ENCODE results near the gene PLAAT5. TPM values are rescaled to one million over a fixed set of nuclear protein-coding genes. Genes with fewer than 3 reads are reported as not detected.
A peak's percentile ranks its signal among the peaks of the same experiment; 100 is the strongest.

Gene PLAAT5
- total RNA-seq, 2 donors from 2014 or later = 0.11 TPM; not detected in 1

- Mint-ChIP-seq H3K27ac (no peak overlapping the region), H3K9me3 (no peaks in the 10 kb centered on the region), H3K27me3 (peaks cover 4% of the 10 kb centered on the region), H3K4me1 (peaks cover 20% of the 10 kb centered on the region), H3K36me3 (ENCODE audit: low read depth) (no peaks in the 10 kb centered on the region), H3K4me3 (no peak overlapping the region)
- ATAC-seq (replicated peaks) = no peak
Measured at GRCh38 chr11:63527667-63528066, 36.7 kb upstream of the PLAAT5 start.

GRCh38 chr11:63523151-63523550 is 32.2 kb upstream of the PLAAT5 start:
- peaks cover 5% of the 10 kb centered on the region for H3K4me1 Mint-ChIP-seq
- no peak for ATAC-seq (replicated peaks)
- H3K27ac Mint-ChIP-seq = no peak overlapping the region
- H3K36me3 Mint-ChIP-seq (ENCODE audit: low read depth) = no peaks in the 10 kb centered on the region
- no peak overlapping the region for H3K4me3 Mint-ChIP-seq
- peaks cover 4% of the 10 kb centered on the region for H3K27me3 Mint-ChIP-seq
- H3K9me3 Mint-ChIP-seq = no peaks in the 10 kb centered on the region

DNA sequence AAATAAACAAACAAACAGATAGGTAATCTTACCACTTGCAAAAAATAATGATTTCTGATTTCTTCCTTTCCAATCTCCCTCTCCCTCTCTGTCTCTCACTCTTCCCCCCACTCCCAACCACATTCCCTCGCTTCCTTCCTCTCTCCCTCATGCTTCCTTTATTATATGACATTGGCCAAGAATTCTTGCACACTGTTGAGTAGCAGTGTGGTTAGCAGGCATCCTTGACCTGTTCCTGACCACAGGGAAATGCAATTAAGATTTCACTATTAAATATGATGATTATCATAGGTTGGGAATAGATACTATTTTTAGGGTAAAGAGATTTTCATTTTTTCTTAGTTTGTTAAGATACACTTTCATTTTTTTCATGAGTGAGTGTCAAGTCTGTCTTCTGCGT is 30.9 kb upstream of the PLAAT5 start:
- no peak overlapping the region for H3K4me3 Mint-ChIP-seq
- H3K4me1 Mint-ChIP-seq = peaks cover 5% of the 10 kb centered on the region
- H3K9me3 Mint-ChIP-seq = no peaks in the 10 kb centered on the region
- no peak overlapping the region for H3K27ac Mint-ChIP-seq
- peaks cover 4% of the 10 kb centered on the region for H3K27me3 Mint-ChIP-seq
- no peaks in the 10 kb centered on the region for H3K36me3 Mint-ChIP-seq (ENCODE audit: low read depth)
- ATAC-seq (replicated peaks) = no peak

DNA sequence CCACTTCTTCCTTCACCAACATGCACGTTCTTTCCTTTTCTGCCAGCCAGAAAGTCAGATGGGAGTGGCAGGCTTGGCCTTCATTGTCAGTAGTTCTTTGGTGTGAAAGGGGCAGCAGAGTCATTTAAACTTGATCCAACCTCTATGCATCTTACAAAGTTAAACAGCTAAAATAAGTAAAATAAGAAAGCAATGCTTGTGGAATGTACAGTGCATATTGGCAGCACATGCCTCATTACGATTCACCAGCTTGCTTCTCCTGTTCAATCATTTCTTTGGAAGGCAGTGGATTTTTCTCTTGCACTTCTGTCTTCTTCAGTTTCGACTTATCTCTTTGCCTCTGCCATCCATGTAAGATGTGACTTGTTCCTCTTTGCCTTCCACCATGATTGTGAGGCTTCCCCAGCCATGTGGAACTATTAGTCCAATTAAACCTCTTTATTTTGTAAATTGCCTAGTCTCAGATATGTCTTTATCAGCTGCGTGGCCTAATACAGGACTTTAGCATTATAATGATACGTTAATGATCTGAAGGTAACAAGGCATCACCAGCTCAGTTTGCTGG is 29.7 kb upstream of the PLAAT5 start:
- Mint-ChIP-seq H3K9me3 (no peaks in the 10 kb centered on the region), H3K4me3 (no peak overlapping the region), H3K36me3 (ENCODE audit: low read depth) (no peaks in the 10 kb centered on the region), H3K27ac (no peak overlapping the region), H3K27me3 (peaks cover 4% of the 10 kb centered on the region), H3K4me1 (peaks cover 5% of the 10 kb centered on the region)
- ATAC-seq (replicated peaks) = no peak

DNA sequence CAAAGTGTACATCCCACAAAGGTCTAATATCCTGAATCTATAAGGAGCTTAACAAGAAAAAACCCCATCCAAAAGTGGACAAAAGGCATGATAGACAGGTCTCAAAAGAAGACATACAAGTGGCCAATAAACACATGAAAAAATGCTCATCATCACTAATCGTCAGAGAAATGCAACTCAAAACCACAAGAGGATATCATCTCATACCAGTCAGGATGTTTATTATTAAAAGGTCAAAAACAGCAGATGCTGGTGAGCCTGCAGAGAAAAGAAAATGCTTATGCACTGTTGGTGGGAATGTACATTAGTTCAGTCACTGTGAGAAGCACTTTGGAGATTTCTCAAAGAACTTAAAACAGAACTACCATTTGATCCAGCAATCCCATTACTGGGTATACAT is 27.6 kb upstream of the PLAAT5 start:
- H3K4me1 Mint-ChIP-seq = peaks cover 5% of the 10 kb centered on the region
- no peaks in the 10 kb centered on the region for H3K9me3 Mint-ChIP-seq
- H3K27me3 Mint-ChIP-seq = peaks cover 4% of the 10 kb centered on the region
- no peaks in the 10 kb centered on the region for H3K36me3 Mint-ChIP-seq (ENCODE audit: low read depth)
- ATAC-seq (replicated peaks) = peak; percentile 40
- no peak overlapping the region for H3K4me3 Mint-ChIP-seq
- peak overlapping the region; percentile 37 for H3K27ac Mint-ChIP-seq

DNA sequence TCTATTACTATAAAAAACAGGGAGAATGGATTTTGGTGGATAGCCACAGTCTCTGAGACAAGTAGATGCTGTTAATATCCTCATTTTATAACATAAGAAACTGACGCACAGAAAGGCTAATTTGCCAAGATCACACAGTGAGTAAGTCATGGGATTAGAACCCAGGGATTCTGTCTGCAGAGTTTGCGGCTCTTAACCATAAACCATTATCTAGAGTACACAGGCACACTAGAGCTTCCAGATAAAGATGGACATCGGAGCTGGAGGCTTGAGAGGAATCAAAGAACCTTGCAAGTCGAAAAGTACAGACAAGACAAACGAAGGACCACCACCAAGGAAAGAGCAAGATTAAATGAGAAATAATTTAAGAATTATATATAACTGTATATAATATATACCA is 26.2 kb upstream of the PLAAT5 start:
- no peak overlapping the region for H3K27ac Mint-ChIP-seq
- H3K9me3 Mint-ChIP-seq = no peaks in the 10 kb centered on the region
- peaks cover 5% of the 10 kb centered on the region for H3K4me1 Mint-ChIP-seq
- H3K4me3 Mint-ChIP-seq = no peak overlapping the region
- no peaks in the 10 kb centered on the region for H3K27me3 Mint-ChIP-seq
- H3K36me3 Mint-ChIP-seq (ENCODE audit: low read depth) = no peaks in the 10 kb centered on the region
- no peak for ATAC-seq (replicated peaks)

- no peak for ATAC-seq (replicated peaks)
- H3K4me1 Mint-ChIP-seq = peaks cover 5% of the 10 kb centered on the region
- no peaks in the 10 kb centered on the region for H3K9me3 Mint-ChIP-seq
- no peaks in the 10 kb centered on the region for H3K36me3 Mint-ChIP-seq (ENCODE audit: low read depth)
- no peak overlapping the region for H3K27ac Mint-ChIP-seq
- H3K27me3 Mint-ChIP-seq = no peaks in the 10 kb centered on the region
- H3K4me3 Mint-ChIP-seq = no peak overlapping the region
Measured at GRCh38 chr11:63516109-63516508, 25.1 kb upstream of the PLAAT5 start.

GRCh38 chr11:63512816-63513215 is 21.8 kb upstream of the PLAAT5 start:
- Mint-ChIP-seq H3K4me3 (no peak overlapping the region), H3K27me3 (no peaks in the 10 kb centered on the region), H3K4me1 (no peaks in the 10 kb centered on the region), H3K27ac (no peak overlapping the region), H3K9me3 (no peaks in the 10 kb centered on the region), H3K36me3 (ENCODE audit: low read depth) (no peaks in the 10 kb centered on the region)
- no peak for ATAC-seq (replicated peaks)

DNA sequence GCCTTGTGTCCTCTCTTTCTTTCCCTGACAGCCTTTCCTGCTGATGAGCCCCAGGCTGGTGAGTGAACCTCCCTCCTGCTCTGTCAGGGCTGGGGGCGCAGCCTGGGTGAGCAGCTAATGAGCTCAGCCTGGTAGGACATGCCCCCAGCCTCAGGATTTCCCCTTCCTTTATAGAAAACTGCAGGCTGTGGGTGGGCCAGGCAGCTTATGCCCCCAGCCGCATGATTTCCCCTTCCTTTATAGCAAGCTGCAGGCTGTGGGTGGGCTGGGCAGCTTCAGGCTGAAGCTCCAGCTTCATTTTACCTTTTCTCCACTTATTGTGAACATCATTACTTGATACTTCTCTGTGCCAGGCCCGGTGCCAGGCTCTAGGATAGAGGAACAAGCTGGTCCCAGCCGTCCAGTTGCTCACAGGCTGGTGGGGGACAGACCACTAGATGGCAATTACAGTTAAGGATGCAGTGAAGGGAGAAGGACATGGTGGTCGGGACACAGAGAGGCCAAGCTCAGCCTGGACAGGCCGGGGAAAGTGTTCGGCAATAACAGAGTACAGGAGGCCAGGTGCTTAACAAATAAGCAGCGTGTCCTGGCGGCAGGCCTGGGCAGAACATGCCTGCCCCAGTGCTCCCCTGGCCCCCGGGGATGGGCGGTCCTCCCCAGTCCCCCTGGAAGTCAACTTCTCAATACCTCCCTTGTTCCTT is 20.2 kb upstream of the PLAAT5 start:
- no peak overlapping the region for H3K27ac Mint-ChIP-seq
- no peaks in the 10 kb centered on the region for H3K4me1 Mint-ChIP-seq
- no peaks in the 10 kb centered on the region for H3K27me3 Mint-ChIP-seq
- no peaks in the 10 kb centered on the region for H3K36me3 Mint-ChIP-seq (ENCODE audit: low read depth)
- H3K9me3 Mint-ChIP-seq = no peaks in the 10 kb centered on the region
- no peak overlapping the region for H3K4me3 Mint-ChIP-seq
- ATAC-seq (replicated peaks) = no peak

DNA sequence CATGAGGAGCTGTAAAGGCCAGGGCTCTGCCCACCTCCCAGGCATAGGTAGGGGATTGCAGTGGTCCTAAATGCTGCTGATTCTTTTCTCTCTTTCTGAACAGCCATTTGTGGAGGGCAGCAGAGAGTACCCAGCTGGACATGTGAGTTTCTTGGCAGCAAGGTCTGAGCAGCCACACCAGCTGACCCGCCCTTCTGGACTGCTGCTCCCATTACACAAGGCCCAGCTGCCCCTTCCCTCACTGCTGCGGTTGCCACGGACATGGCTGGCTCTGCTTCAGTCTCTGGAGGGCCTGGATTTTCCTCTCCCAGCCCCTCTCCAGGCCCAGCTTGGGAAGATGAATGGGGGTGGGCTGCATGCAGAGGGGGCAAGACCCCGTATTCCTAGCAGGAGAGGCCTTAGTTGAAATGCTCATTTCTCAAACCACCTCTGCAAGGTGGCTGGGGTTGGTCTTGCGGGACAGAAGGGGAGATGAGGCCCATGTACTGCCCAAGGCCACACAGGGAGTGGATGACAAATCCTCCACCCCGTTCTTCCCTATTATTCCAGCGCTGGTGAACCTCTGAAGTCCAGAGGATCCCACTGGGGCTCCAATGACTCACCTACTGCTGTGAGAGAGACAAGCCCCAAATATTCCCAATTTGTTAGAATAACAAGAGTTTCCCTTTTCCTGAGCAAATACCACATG is 19.5 kb upstream of the PLAAT5 start:
- Mint-ChIP-seq H3K27ac (no peak overlapping the region), H3K27me3 (no peaks in the 10 kb centered on the region), H3K4me3 (no peak overlapping the region), H3K36me3 (ENCODE audit: low read depth) (no peaks in the 10 kb centered on the region), H3K4me1 (no peaks in the 10 kb centered on the region), H3K9me3 (no peaks in the 10 kb centered on the region)
- ATAC-seq (replicated peaks) = no peak

DNA sequence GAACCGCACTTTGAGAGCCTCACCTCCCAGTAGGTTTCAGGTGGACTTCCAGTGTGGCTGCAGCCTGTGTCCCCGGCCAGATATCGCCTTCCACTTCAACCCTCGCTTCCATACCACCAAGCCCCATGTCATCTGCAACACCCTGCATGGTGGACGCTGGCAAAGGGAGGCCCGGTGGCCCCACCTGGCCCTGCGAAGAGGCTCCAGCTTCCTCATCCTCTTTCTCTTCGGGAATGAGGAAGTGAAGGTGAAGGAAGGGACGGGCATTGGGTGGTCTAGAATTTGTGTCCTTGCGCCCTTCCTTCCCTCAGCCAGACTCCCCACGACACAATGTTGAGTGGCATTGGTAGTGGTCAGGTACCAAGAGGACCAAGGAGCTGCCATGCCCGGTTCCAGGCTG is 17.8 kb upstream of the PLAAT5 start:
- Mint-ChIP-seq H3K36me3 (ENCODE audit: low read depth) (no peaks in the 10 kb centered on the region), H3K9me3 (no peaks in the 10 kb centered on the region), H3K27ac (no peak overlapping the region), H3K27me3 (no peaks in the 10 kb centered on the region), H3K4me1 (no peaks in the 10 kb centered on the region), H3K4me3 (no peak overlapping the region)
- no peak for ATAC-seq (replicated peaks)

DNA sequence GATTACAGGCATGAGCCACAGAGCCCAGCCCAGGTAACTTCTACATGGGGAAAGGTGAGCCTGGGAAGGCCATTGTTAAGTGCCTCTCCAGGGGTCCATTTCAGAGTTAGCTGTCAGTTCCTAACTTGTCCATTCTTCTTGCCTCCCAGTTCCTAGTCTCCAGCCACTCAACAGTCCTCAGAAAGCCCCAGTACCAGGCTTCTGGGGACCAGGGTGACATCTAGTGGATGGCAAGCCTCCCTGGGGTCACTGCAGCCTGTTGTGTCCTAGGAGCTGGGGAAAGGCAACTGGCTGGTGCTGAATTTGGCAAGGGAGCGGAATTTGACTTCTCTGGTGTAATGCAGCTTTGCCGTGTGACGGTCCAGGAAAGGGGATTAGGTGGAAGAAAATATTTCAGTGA is 17.0 kb upstream of the PLAAT5 start:
- no peak overlapping the region for H3K27ac Mint-ChIP-seq
- H3K36me3 Mint-ChIP-seq (ENCODE audit: low read depth) = no peaks in the 10 kb centered on the region
- H3K4me3 Mint-ChIP-seq = no peak overlapping the region
- ATAC-seq (replicated peaks) = peak; percentile 39
- H3K4me1 Mint-ChIP-seq = no peaks in the 10 kb centered on the region
- no peaks in the 10 kb centered on the region for H3K9me3 Mint-ChIP-seq
- no peaks in the 10 kb centered on the region for H3K27me3 Mint-ChIP-seq

DNA sequence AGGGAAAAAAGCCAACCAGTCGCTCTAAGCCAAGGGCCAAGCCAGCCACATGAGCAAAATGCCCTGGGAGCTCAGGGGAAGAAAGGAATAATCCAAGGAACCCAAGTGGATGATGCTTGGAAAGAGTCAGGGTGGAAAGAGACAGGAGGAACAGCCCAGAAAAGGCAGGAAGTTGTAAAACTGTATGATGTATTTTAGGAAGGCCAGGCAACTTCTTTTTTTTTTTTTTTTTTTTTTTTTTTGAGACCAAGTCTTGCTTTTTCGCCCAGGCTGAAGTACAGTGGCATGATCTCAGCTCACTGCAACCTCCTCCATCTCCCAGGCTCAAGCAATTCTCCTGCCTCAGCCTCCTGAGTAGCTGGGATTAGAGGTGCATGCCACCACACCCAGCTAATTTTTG is 16.5 kb upstream of the PLAAT5 start:
- Mint-ChIP-seq H3K4me3 (no peak overlapping the region), H3K4me1 (no peaks in the 10 kb centered on the region), H3K36me3 (ENCODE audit: low read depth) (no peaks in the 10 kb centered on the region), H3K27ac (peak overlapping the region; percentile 59), H3K9me3 (no peaks in the 10 kb centered on the region), H3K27me3 (no peaks in the 10 kb centered on the region)
- no peak for ATAC-seq (replicated peaks)

- no peak for ATAC-seq (replicated peaks)
- Mint-ChIP-seq H3K36me3 (ENCODE audit: low read depth) (no peaks in the 10 kb centered on the region), H3K27me3 (no peaks in the 10 kb centered on the region), H3K9me3 (no peaks in the 10 kb centered on the region), H3K4me1 (no peaks in the 10 kb centered on the region), H3K4me3 (no peak overlapping the region), H3K27ac (no peak overlapping the region)
Measured at GRCh38 chr11:63506876-63507275, 15.9 kb upstream of the PLAAT5 start.

- Mint-ChIP-seq H3K4me3 (no peak within 1 kb of the TSS), H3K4me1 (no peaks in the 10 kb centered on the region)
- no peak for ATAC-seq (replicated peaks)
Measured at GRCh38 chr11:63505857-63506528, 15.0 kb upstream of the PLAAT5 start, which contains the start of gene LGALS12. LGALS12 (plus strand) TSS chr11:63506084; CDS start chr11:63506459, 375 bp downstream.

More at GRCh38 chr11:63505857-63506528, 15.0 kb upstream of the PLAAT5 start, which contains the start of gene LGALS12:
- H3K9me3 Mint-ChIP-seq = no peaks in the 10 kb centered on the region
- H3K36me3 Mint-ChIP-seq (ENCODE audit: low read depth) = no peaks in the 10 kb centered on the region
- H3K27me3 Mint-ChIP-seq = no peaks in the 10 kb centered on the region
- H3K27ac Mint-ChIP-seq = no peak within 1 kb of the TSS
